Karpas-422 (cell line): ENCODE data around the gene KRI1. TPM values are rescaled to one million over a fixed set of nuclear protein-coding genes. Genes with fewer than 3 reads are reported as not detected.

Source experiments
- DNase-seq: peaks from one replicate; pipeline ENCODE4 v3.0.0-alpha.2; 2015
- H2AFZ ChIP-seq: fragments of 200-600 bp; sonication (generic); 2 replicates; pipeline ENCODE4 v1.6.1; 2014; ENCODE audit warnings: antibody characterized with exemption, low read length, mixed read lengths
- H3K27ac ChIP-seq: fragments of 200-600 bp; sonication (generic); 2 replicates; pipeline ENCODE4 v1.5.1; 2014; ENCODE audit warnings: mild to moderate bottlenecking, low read length, moderate library complexity
- H3K27me3 ChIP-seq: fragments of 200-600 bp; sonication (generic); 2 replicates; pipeline ENCODE4 v1.6.1; 2014; ENCODE audit warnings: low read length, mixed read lengths
- H3K36me3 ChIP-seq: fragments of 200-600 bp; sonication (generic); 2 replicates; pipeline ENCODE4 v1.6.1; 2014; ENCODE audit warnings: low read length, mixed read lengths; ENCODE audit not compliant: insufficient read depth
- H3K4me1 ChIP-seq: fragments of 200-600 bp; sonication (generic); 2 replicates; pipeline ENCODE4 v1.6.1; 2014; ENCODE audit warnings: mild to moderate bottlenecking, low read length, mixed read lengths
- H3K4me2 ChIP-seq: fragments of 200-600 bp; sonication (generic); 2 replicates; pipeline ENCODE4 v1.6.1; 2014; ENCODE audit warnings: low read length, low read depth, mild to moderate bottlenecking; ENCODE audit not compliant: poor library complexity, severe bottlenecking
- H3K4me3 ChIP-seq: fragments of 200-600 bp; sonication (generic); 2 replicates; pipeline ENCODE4 v1.5.1; 2014; ENCODE audit warnings: mild to moderate bottlenecking, antibody characterized with exemption, low read length, mixed read lengths
- H3K79me2 ChIP-seq: fragments of 200-600 bp; sonication (generic); 2 replicates; pipeline ENCODE4 v1.6.1; 2014; ENCODE audit warnings: mild to moderate bottlenecking, low read length, mixed read lengths
- H3K9ac ChIP-seq: fragments of 200-600 bp; sonication (generic); 2 replicates; pipeline ENCODE4 v1.6.0; 2014; ENCODE audit warnings: low read length
- H3K9me2 ChIP-seq: fragments of 200-600 bp; sonication (generic), shearing (Covaris generic); replicated peaks from 2 replicates; pipeline ENCODE4 v1.6.0; 2014; ENCODE audit warnings: mild to moderate bottlenecking, low read length, moderate library complexity; ENCODE audit not compliant: insufficient read depth
- H3K9me3 ChIP-seq: fragments of 300-700, 200-600 bp; sonication (generic); 2 replicates; pipeline ENCODE4 v1.6.1; 2014; ENCODE audit warnings: low read length, mixed read lengths
- H4K20me1 ChIP-seq: fragments of 200-600 bp; sonication (generic); 2 replicates; pipeline ENCODE4 v1.6.1; 2014; ENCODE audit warnings: mild to moderate bottlenecking, antibody characterized with exemption, low read length, low read depth; ENCODE audit not compliant: insufficient read depth
- total RNA-seq: library from RNA; depleted of rRNA; stranded (reverse); fragments of >200 nt; shearing (Covaris generic); gene quantifications from 2 replicates; pipeline ENCODE4 v1.2.3, GENCODE V29; 2014; ENCODE audit warnings: low replicate concordance

Gene KRI1
- total RNA-seq, 1 experiment from 2014 or later = 30.0 TPM

DNA sequence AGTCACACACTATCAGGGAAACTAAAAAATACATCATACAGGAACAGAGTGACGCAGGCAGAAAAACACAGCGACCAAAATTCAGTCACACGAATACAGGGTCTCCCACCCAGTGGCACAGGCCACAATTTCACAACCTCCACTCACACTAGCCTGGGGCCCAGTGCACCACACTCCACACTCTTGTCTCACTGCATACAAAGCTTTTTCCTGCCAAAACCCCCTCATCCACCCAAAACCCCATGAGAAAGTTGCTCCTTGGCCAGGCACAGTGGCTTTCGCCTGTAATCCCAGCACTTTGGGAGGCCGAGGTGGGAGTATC, 49.8 kb downstream of the KRI1 start:
- Histone ChIP-seq H3K9me2 (no peaks in the 10 kb centered on the region), H3K9ac (no peak overlapping the region), H3K27ac (no peak overlapping the region), H3K36me3 (no peaks in the 10 kb centered on the region), H3K79me2 (no peaks in the 10 kb centered on the region), H3K4me1 (no peaks in the 10 kb centered on the region), H4K20me1 (no peaks in the 10 kb centered on the region), H3K4me2 (no peak overlapping the region), H3K9me3 (no peaks in the 10 kb centered on the region), H3K27me3 (no peaks in the 10 kb centered on the region), H2AFZ (no peak overlapping the region), H3K4me3 (no peak overlapping the region)
- DNase-seq = no peak

- peak; percentile 1 for DNase-seq
- Histone ChIP-seq H3K4me1 (peaks cover 3% of the 10 kb centered on the region; the same call in 1 of the 2 replicates), H3K4me3 (no peak overlapping the region), H3K9me2 (no peaks in the 10 kb centered on the region), H3K27ac (no peak overlapping the region), H3K9ac (no peak overlapping the region), H2AFZ (no peak overlapping the region), H3K9me3 (no peaks in the 10 kb centered on the region), H4K20me1 (no peaks in the 10 kb centered on the region), H3K79me2 (no peaks in the 10 kb centered on the region), H3K4me2 (no peak overlapping the region), H3K36me3 (no peaks in the 10 kb centered on the region), H3K27me3 (no peaks in the 10 kb centered on the region)
Measured at GRCh38 chr19:10514211-10515145, 51.3 kb downstream of the KRI1 start.

- H4K20me1 ChIP-seq = no peaks in the 10 kb centered on the region
- H3K36me3 ChIP-seq = no peaks in the 10 kb centered on the region
- peak; percentile 28 for DNase-seq
- peaks cover 3% of the 10 kb centered on the region; the same call in 1 of the 2 replicates for H3K4me1 ChIP-seq
- no peak overlapping the region for H3K9ac ChIP-seq
- H3K27ac ChIP-seq = no peak overlapping the region
- no peaks in the 10 kb centered on the region for H3K9me3 ChIP-seq
- H3K79me2 ChIP-seq = no peaks in the 10 kb centered on the region
- no peaks in the 10 kb centered on the region for H3K27me3 ChIP-seq
- H3K4me2 ChIP-seq = no peak overlapping the region
- H3K4me3 ChIP-seq = no peak overlapping the region
- H3K9me2 ChIP-seq = no peaks in the 10 kb centered on the region
- H2AFZ ChIP-seq = no peak overlapping the region
Measured at GRCh38 chr19:10513223-10513622, 52.6 kb downstream of the KRI1 start.

DNA sequence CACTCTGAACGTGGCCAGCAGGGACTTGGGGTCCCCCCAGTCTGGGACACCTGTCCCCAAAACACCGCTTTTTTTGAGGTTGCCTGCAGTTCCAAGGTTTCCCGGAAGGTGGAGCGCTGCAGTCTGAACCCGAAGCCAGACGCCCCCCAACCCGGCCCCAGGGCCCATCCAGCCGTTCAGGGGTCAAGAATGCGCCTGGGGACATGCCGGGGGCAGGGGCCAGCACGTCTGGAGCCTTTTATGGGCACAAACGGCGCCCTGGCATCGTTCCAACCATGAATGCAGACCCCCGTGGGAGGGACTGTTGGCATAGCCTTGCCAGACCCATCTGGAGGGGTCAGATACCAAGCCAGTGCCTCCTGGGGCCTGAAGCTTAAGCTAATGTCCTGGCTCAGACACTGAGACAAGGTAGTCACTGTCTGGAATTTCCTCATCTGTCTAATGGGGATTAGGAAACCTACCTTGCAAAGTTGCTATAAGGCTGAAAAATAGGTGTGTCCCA, 55.5 kb downstream of the KRI1 start:
- Histone ChIP-seq H3K4me3 (no peak overlapping the region), H3K36me3 (no peaks in the 10 kb centered on the region), H3K9ac (0 out of 2 replicates have a peak overlapping the region, but pooled peaks have one; percentile 38), H3K79me2 (no peaks in the 10 kb centered on the region), H3K4me2 (no peak overlapping the region), H3K27ac (no peak overlapping the region), H3K9me3 (no peaks in the 10 kb centered on the region), H3K27me3 (no peaks in the 10 kb centered on the region), H2AFZ (no peak overlapping the region), H3K4me1 (peaks cover 3% of the 10 kb centered on the region; the same call in 1 of the 2 replicates), H3K9me2 (no peaks in the 10 kb centered on the region), H4K20me1 (no peaks in the 10 kb centered on the region)
- DNase-seq = peak; percentile 84

GRCh38 chr19:10508707-10509106, 57.1 kb downstream of the KRI1 start:
- no peaks in the 10 kb centered on the region for H3K36me3 ChIP-seq

GRCh38 chr19:10508036-10508435, 57.8 kb downstream of the KRI1 start:
- H3K79me2 ChIP-seq = no peaks in the 10 kb centered on the region
- no peaks in the 10 kb centered on the region for H4K20me1 ChIP-seq
- peaks cover 9% of the 10 kb centered on the region for H3K4me1 ChIP-seq
- H3K27me3 ChIP-seq = no peaks in the 10 kb centered on the region
- no peaks in the 10 kb centered on the region for H3K36me3 ChIP-seq
- no peak overlapping the region for H3K4me2 ChIP-seq
- no peaks in the 10 kb centered on the region for H3K9me3 ChIP-seq
- no peaks in the 10 kb centered on the region for H3K9me2 ChIP-seq
- H3K9ac ChIP-seq = no peak overlapping the region
- no peak for DNase-seq
- no peak overlapping the region for H2AFZ ChIP-seq
- no peak overlapping the region for H3K4me3 ChIP-seq
- no peak overlapping the region for H3K27ac ChIP-seq

More at GRCh38 chr19:10508707-10509106, 57.1 kb downstream of the KRI1 start:
- Histone ChIP-seq H3K4me1 (peaks cover 3% of the 10 kb centered on the region), H2AFZ (no peak overlapping the region), H4K20me1 (no peaks in the 10 kb centered on the region), H3K9ac (no peak overlapping the region), H3K4me2 (no peak overlapping the region), H3K79me2 (no peaks in the 10 kb centered on the region), H3K9me3 (no peaks in the 10 kb centered on the region), H3K27me3 (no peaks in the 10 kb centered on the region), H3K4me3 (no peak overlapping the region), H3K9me2 (no peaks in the 10 kb centered on the region), H3K27ac (no peak overlapping the region)
- DNase-seq = no peak

DNA sequence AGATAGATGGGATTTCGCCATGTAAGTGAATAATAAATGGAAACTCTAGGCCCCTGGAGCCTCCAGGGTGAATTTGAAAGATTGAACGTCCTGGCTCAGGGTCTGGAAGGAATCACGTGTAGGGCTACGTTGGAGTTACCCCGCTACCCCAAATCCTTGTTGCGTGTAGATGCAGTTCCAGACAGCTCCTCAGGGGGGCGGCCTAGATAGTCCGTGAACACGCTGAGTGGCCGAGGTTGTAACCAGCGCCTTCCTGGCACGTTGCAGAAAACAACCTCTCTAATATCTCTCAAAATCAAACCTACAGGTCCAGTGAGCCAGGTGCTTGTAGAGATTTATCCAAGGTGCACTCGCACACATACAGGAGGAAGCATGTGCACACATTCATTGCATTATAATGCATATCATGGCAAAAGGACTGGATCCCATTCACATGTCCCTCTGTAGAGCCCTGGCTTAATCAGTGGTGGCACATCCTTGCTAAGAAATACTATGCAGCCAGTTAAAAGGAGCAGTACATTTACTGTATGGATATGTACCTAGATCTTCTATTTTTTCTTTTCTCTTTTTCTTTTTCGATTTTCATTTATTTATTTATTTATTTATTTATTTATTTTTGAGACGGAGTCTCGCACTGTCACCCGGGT, 60.1 kb downstream of the KRI1 start:
- H2AFZ ChIP-seq = peak overlapping the region; percentile 79; the same call in 1 of the 2 replicates
- DNase-seq = peak; percentile 96

More for the DNA sequence above, 60.1 kb downstream of the KRI1 start:
- peaks cover 17% of the 10 kb centered on the region for H3K79me2 ChIP-seq
- H3K4me3 ChIP-seq = no peak overlapping the region
- H3K27ac ChIP-seq = no peak overlapping the region
- H3K27me3 ChIP-seq = no peaks in the 10 kb centered on the region
- H3K4me1 ChIP-seq = peaks cover 14% of the 10 kb centered on the region
- H3K9me2 ChIP-seq = no peaks in the 10 kb centered on the region
- no peak overlapping the region for H3K9ac ChIP-seq
- no peaks in the 10 kb centered on the region for H4K20me1 ChIP-seq
- H3K9me3 ChIP-seq = no peaks in the 10 kb centered on the region
- no peak overlapping the region for H3K4me2 ChIP-seq
- no peaks in the 10 kb centered on the region for H3K36me3 ChIP-seq
